GM19099 (cell line): ENCODE data around the gene MYCT1.

Experiments used
- POLR2A ChIP-seq: IDR thresholded peaks from 3 replicates; pipeline ENCODE4 v1.6.1; 2011; ENCODE audit warnings: low read depth; ENCODE audit not compliant: insufficient read length; ENCODE audit errors: extremely low read depth

MYCT1 gene

GRCh38 chr6:152701863-152702401 lies 4.2 kb downstream of the MYCT1 start:
- TF ChIP-seq POLR2A, result no peak

DNA sequence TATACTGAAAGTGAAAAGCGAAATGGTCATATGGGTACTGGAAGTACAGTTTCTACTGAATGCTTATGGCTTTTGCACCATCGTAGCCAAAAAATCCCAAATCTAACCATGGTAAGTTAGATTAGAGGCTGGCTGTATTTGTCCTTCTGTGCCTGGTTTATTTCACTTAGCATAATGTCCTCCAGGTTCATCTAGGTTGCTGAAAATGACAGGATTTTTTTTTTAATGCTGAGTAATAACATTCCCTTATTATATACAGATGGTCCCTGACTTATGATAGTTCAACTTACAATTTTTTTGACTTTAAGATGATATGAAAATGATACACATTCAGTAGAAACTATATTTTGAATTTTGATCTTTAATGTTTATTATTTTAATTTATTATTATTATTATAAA lies 7.6 kb downstream of the MYCT1 start:
- TF ChIP-seq POLR2A, result no peak

- TF ChIP-seq POLR2A, result no peak
Measured at GRCh38 chr6:152716322-152716721, 18.6 kb downstream of the MYCT1 start.

- no peak for TF ChIP-seq POLR2A
Measured at GRCh38 chr6:152720974-152721373, 23.3 kb downstream of the MYCT1 start.

- TF ChIP-seq POLR2A, result no peak
Measured at GRCh38 chr6:152721956-152722355, 24.3 kb downstream of the MYCT1 start.

DNA sequence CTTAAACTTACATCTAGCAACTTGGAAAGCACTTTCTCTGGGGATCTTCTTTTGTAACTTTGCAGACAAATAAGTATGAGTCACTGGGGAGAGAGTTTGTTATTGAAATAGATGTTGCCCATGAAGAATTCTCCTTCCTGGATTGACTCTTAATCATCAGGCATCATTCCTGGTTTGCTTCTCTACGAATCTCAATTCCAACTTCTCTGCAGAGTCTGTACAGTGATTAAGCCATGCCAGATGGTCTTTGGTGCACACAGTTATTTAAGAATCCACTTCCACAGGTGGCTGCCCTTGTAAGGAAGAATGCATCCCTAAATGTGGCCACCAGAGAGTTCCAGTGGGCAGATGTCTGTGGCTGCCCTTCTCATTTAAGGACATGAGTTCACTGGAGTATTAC lies 25.7 kb downstream of the MYCT1 start:
- no peak for TF ChIP-seq POLR2A

GRCh38 chr6:152726313-152726712 lies 28.6 kb downstream of the MYCT1 start:
- no peak for TF ChIP-seq POLR2A

DNA sequence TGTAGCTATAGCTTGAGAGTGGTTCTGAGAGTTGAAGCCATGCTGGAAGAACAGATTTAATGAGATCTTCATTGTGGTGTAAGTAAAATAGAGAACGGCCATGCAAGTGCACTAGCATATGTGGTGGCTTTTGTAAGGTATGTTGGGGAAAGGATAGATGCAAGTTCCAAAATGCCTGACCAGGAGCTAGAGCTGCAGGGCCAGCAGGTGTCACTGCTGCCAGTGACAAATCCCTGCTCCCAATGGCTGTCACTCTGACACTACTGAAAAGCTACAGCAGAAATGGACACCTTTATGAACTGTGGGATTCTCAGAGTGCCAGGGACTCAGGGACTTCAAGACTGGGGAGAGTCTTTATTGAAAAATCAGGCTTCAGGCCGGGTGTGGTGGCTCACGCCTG lies 29.8 kb downstream of the MYCT1 start:
- TF ChIP-seq POLR2A, result no peak

- TF ChIP-seq POLR2A, result no peak
Measured at GRCh38 chr6:152734630-152735029, 36.9 kb downstream of the MYCT1 start.

DNA sequence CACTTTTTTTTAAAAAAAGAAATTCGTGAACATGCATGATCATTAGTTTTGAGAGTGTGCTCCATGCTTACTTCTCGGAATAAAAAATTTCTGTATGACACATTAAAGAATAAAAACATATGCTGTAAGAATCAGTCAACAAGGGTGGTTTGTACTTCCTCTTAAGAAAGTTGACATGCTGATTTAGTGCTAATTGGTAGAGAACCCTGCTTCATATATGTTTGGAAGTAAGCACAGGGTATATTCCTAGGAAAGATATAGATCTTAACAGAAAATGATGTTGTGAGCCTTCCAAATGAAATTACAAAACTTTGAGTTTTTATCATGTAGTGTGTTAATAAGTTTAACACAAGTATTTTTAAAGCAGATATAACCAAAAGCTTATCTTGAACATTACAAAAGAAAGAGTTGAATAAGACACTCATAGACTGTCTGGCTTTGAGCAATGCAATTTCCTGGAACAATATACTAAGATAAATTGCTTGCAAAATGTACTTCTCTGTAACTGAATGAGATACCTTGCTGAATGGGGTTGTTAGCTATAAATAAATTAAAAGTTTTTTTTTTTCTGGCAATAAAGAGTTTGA lies 39.1 kb downstream of the MYCT1 start:
- no peak for TF ChIP-seq POLR2A

DNA sequence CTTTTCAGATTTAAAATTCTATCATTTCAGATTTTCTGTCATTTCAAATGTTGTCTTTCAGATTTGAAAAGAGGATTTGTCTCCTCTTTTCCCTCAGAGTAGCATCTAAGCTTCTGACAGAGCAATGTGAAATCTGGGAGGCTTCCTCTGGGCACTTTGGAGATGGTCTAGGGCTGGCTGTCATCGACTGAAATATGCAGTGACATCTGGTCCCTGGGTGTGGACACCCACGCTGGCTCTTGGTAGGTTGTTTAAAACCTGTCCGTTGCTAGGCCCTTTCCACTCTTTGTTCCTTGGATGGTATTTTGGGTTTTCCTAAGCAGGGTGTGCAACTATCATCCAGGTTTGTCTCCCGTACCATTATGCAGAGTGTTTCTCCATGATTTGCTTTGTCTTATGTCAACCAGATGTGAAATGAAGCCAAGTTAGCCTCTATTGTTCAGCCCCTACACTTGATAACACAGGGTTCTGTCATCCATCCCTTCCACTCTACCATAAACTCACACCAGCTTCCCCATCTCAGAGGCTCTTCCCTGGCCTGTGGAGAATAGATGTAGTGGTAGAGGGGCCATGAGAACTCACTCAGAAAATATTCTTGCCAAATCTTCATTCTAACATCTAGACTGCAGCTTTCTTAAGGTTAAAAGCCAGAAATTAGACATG lies 47.9 kb downstream of the MYCT1 start:
- TF ChIP-seq POLR2A, result no peak

DNA sequence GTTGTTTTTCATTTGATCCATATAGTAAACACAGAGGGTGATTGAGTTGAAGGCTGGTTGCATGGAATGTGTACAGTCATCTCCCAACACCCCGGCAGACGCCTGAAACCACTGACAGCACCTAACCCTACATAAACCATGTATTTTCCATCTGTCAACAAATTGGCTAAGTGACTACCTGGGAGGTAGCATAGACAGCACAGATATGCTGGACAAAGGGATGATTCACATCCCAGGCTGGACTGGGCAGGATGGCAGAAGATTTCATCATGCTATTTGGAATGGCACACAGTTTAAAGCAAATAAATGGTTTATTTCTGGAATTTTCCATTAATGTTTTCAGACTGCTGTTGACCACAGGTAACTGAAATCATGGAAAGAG lies 48.5 kb downstream of the MYCT1 start:
- no peak for TF ChIP-seq POLR2A

DNA sequence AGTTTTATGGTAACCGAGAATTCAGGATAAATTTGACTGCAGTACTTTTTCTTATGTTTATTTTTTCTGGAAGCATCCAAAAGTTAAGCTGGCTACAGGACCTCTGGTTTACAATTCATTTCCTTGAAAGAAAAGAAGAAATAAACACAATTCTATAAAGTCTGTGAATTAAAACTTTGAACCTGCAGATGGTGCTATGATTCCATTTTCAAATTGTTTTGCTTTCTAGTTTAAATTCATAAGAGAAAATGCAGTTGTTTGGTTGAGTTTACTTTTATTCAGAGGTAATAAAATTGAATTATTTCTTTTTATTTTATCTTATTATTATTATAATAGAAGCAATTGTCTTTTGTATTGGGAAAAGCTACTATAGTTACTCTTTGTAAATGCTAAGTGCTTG lies 51.1 kb downstream of the MYCT1 start:
- TF ChIP-seq POLR2A, result no peak

DNA sequence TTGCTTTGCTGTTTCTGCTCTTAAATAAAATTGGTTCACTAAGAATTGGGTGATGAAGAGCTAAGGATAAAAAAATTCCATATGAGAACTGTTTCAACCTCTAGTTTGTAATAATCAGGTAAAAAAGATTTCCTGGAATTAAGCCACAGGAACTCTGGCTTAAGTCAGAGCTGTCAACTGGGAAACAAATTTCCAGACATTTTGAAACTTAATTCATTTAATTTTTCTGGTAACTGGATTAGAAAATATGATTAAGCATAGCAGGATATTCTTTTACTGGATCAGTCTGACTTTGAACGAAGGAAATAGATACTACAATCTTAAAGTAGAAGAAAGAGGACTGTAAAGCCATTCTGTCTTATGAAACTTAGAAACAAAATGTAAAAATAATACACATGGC lies 51.6 kb downstream of the MYCT1 start:
- no peak for TF ChIP-seq POLR2A

DNA sequence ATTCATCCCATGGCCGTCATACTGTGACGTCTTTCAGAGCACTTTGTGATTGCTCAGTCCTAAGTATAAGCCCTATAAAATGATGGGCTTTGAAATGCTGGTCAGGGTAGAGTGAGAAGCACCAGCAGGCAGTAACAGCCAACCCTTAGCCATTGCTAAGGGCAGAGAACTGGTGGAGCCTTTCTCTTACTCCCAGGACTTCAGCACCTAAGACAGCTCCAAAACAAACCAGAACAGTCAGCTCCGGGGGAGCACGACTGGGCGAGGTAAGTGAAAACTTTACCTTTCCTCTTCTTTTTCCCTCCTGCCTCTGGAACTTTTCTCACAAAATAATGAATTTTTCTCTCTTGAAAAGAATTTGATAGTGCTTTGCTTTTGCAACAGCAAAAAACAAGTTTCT lies 53.0 kb downstream of the MYCT1 start, which contains the start of gene VIP:
Gene VIP, plus strand, starts transcription at position 104 of the 400 bp plus-strand sequence. CDS start 1,381 bp downstream, outside the sequence.
- no peak for TF ChIP-seq POLR2A

DNA sequence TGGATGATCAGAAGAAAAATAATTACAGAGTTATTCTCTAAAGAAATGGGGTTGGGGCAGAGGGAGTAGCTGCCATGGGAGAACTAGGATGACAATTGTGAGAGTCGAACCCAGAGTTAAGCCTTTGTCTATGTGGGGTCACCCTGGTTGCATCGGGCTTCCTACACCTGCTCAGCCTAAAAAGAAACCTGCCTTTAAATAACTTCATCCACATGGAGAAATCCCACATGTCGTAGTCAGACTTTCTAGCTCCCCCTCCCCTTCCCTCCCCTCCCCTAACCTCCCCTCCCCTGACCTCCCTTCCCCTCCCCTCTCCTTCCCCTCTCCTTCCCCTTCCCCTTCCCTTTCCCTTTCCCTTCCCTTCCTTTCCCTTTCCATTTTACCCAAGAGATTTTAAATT lies 67.6 kb downstream of the MYCT1 start:
- TF ChIP-seq POLR2A, result no peak
